Transverse colon (tissue), 4 donors: Measurements from ENCODE around the gene MIF4GD. TPM values are rescaled to one million over a fixed set of nuclear protein-coding genes. Genes with fewer than 3 reads are reported as not detected.
A peak's percentile ranks its signal among the peaks of the same experiment; 100 is the strongest.

Experiments used
- DNase-seq: peaks from one replicate; pipeline ENCODE4 v3.0.0-alpha.2; 2019
- H3K27ac ChIP-seq, 4 donors: fragments of 200-600 bp; sonication (generic); 2 replicates each; pipeline ENCODE4 v1.5.1; 2016 to 2018; ENCODE audit warnings: inconsistent platforms in 4 of 4
- H3K27me3 ChIP-seq: fragments of 200-600 bp; sonication (generic); 2 replicates; pipeline ENCODE4 v1.5.1; 2017; ENCODE audit warnings: inconsistent platforms
- H3K36me3 ChIP-seq, 4 donors: fragments of 200-600 bp; sonication (generic); 2 replicates each; pipeline ENCODE4 v1.5.1; 2017 to 2019; ENCODE audit warnings: inconsistent platforms in 4 of 4
- H3K4me1 ChIP-seq, 4 donors: fragments of 200-600 bp; sonication (generic); 2 replicates each; pipeline ENCODE4 v1.5.1; 2017 to 2020; ENCODE audit warnings: inconsistent platforms in 4 of 4
- H3K4me3 ChIP-seq, 4 donors: fragments of 200-600 bp; sonication (generic); 1 replicate in 1 of 4; 2 replicates in 3 of 4; pipeline versions ENCODE4 v1.5.1 to v1.6.1; 2017 to 2019; ENCODE audit warnings: inconsistent platforms in 4 of 4
- H3K9me3 ChIP-seq, 2 donors: fragments of 200-600 bp; sonication (generic); 2 replicates each; pipeline ENCODE4 v1.5.1; 2017 to 2019; ENCODE audit warnings: inconsistent platforms in 2 of 2
- EP300 ChIP-seq: sonication (generic); formaldehyde crosslinking; IDR thresholded peaks from one replicate; pipeline ENCODE4 v1.6.1; 2017; ENCODE audit warnings: antibody characterized with exemption, low read depth
- POLR2A ChIP-seq: fragments of 450-650 bp; IDR thresholded peaks from one replicate; pipeline ENCODE4 v1.6.1; 2016; ENCODE audit warnings: antibody characterized with exemption, mild to moderate bottlenecking, moderate library complexity
- POLR2AphosphoS5 ChIP-seq, 3 donors: sonication (generic); formaldehyde crosslinking; IDR thresholded peaks; one replicate each; pipeline ENCODE4 v1.6.1; 2016; ENCODE audit warnings: antibody characterized with exemption in 3 of 3
- WGBS, 2 donors: methylation state at CpG; one replicate each; pipeline ENCODE4 v1.1.5; 2018; ENCODE audit warnings: low coverage in 1 of 2; 5-methylcytosine and 5-hydroxymethylcytosine counted together
- in situ Hi-C, 4 donors: fragments of 200-750 bp; cut with MboI; loops; one replicate each; pipeline versions ENCODE4 v1.15.0 to v1.15.1; 2017; ENCODE audit warnings: low sequenced_read_pairs in 3 of 4, low pct_ligation_motif_present in 1 of 4, low pct_unique_long_range_greater_than_20kb in 1 of 4
- intact Hi-C: fragments of 100-400 bp; cut with DNase I; formaldehyde crosslinking; loops from one replicate; pipeline ENCODE4 v1.15.1; 2023; ENCODE audit warnings: low total_unique reads
- total RNA-seq, 4 donors: library from RNA; depleted of rRNA; stranded (reverse); fragments of >200 nt; gene quantifications; one replicate each; pipeline ENCODE4 v1.1.0, GENCODE V29; 2016
- TF ChIP-seq, protein P1 (sequence below), 5 experiments: fragments of 200-600 bp in 3 of 5; fragments of 450-650 bp in 2 of 5; sonication (generic) in 3 of 5; IDR thresholded peaks; 1 replicate in 2 of 5; 2 replicates in 3 of 5; pipeline ENCODE4 v1.5.1; 2016 to 2017; ENCODE audit warnings: antibody characterized with exemption in 5 of 5, inconsistent platforms in 3 of 5, mild to moderate bottlenecking in 2 of 5, moderate library complexity in 1 of 5

MIF4GD gene, protein sequence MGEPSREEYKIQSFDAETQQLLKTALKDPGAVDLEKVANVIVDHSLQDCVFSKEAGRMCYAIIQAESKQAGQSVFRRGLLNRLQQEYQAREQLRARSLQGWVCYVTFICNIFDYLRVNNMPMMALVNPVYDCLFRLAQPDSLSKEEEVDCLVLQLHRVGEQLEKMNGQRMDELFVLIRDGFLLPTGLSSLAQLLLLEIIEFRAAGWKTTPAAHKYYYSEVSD
- total RNA-seq: 10 to 100 TPM in 3 of 4 donors, 1 to 10 TPM in 1; 9.0 to 44.0 (median 28.6) TPM

DNA sequence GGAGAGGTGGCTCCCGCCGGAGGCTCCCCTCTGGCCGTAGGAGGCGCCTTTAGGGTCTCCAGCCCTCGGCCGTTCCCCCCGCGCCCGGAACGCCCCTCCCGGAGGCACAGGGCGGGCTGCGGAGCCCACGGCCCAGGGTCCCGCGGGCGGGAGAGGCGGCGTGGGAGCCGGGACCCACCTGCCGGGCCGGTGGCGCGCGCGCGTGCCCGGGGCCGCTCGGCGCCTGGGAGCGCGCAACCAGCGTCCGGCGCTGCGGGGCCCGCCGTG is at the start of gene MIF4GD:
TSS of gene MIF4GD (minus strand) at position 266 of the 267 bp plus-strand sequence. CDS start 1,036 bp downstream, outside the sequence.
- peaks cover 12 to 31% (median 21%) of the 10 kb centered on the region in 4 donors for H3K4me1 ChIP-seq
- DNase-seq: no peak
- H3K36me3 ChIP-seq: peaks cover 0 to 7% (median 2%) of the 10 kb centered on the region in 4 donors
- WGBS, 2 donors: 0% methylated on average over 23 of the region's 39 CpGs; no CpG with 5 or more reads in 1 of the 2 donors
- in situ Hi-C loops (no loop called here), intact Hi-C loops (loop anchor here (5.0 kb wide), 1 partner anchor 136 kb away; the partner anchor contains the start of gene GRB2)
- H3K4me3 ChIP-seq: peak within 1 kb of the TSS; percentile 84 to 99 (median 92)
- no peaks in the 10 kb centered on the region for H3K27me3 ChIP-seq
- H3K9me3 ChIP-seq: no peaks in the 10 kb centered on the region
- H3K27ac ChIP-seq: peak within 1 kb of the TSS; percentile 94 to 100 (median 96)
- TF ChIP-seq, protein P1, sequence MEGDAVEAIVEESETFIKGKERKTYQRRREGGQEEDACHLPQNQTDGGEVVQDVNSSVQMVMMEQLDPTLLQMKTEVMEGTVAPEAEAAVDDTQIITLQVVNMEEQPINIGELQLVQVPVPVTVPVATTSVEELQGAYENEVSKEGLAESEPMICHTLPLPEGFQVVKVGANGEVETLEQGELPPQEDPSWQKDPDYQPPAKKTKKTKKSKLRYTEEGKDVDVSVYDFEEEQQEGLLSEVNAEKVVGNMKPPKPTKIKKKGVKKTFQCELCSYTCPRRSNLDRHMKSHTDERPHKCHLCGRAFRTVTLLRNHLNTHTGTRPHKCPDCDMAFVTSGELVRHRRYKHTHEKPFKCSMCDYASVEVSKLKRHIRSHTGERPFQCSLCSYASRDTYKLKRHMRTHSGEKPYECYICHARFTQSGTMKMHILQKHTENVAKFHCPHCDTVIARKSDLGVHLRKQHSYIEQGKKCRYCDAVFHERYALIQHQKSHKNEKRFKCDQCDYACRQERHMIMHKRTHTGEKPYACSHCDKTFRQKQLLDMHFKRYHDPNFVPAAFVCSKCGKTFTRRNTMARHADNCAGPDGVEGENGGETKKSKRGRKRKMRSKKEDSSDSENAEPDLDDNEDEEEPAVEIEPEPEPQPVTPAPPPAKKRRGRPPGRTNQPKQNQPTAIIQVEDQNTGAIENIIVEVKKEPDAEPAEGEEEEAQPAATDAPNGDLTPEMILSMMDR (IDR thresholded peaks at IDR 0.05): no peak
- TF ChIP-seq POLR2A (no peak), POLR2AphosphoS5 (IDR thresholded peaks at IDR 0.05) (no peak), EP300 (no peak)

DNA sequence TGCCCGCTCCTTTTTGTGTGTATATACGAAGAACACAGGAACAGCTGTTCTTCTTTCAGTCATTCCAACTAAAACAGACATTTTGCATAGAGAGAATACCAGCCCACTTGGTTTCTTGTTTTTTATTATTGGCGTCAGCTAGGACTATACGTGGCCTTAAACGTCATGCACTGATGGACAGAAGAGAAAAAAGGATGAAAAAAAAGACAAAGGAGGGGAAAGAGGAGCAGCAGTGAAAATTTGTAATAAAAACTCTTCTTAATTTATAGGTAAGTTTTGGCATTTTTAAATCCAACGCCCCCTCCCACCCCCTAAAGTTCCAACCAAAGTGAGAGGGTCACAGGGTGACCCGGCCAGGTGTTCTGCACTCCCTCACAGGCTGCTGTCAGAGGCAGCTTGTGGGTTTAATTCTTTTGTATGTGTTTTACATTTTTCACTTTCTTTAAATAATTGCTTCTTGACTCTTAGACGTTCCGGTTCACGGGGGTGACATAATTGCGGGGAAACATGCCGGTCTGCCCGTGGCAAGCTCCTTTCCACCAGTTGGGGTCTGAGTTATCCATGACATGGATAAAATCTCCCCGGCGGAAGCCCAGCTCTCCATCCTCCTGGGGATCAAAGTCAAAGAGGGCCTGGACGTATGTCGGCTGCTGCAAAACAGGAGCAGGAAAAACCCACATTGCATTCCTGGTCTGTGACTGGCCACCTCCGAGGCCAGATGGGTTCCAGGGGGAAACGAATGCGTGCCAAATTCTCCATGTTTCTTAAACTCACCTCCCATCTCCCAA is 49.1 kb upstream of the MIF4GD start:
- no peak for TF ChIP-seq POLR2AphosphoS5 (IDR thresholded peaks at IDR 0.05)
- no peak for TF ChIP-seq EP300
- no peak for TF ChIP-seq POLR2A
- TF ChIP-seq, protein P1 (IDR thresholded peaks at IDR 0.05): no peak
- in situ Hi-C loops: loop anchor here (5.0 to 25.0 kb wide), 2 partner anchors 92 kb away; partner anchors contain the start of gene GRB2 (in 2 of the 4)
- H3K27me3 ChIP-seq: no peaks in the 10 kb centered on the region
- intact Hi-C loops: loop anchor here (5.0 kb wide), 1 partner anchor 82 kb away; no protein-coding TSS in a partner anchor
- no peaks in the 10 kb centered on the region for H3K9me3 ChIP-seq
- DNase-seq: peak; percentile 46
- H3K27ac ChIP-seq: peak overlapping the region; percentile 41 to 76 (median 46)
- H3K36me3 ChIP-seq: peaks cover 0 to 10% (median 5%) of the 10 kb centered on the region in 4 donors
- WGBS, 2 donors: 69 to 74% methylated on average over 16 to 20 of the region's 20 CpGs
- H3K4me3 ChIP-seq: no peak overlapping the region
- peaks cover 3 to 22% (median 4%) of the 10 kb centered on the region in 4 donors for H3K4me1 ChIP-seq

DNA sequence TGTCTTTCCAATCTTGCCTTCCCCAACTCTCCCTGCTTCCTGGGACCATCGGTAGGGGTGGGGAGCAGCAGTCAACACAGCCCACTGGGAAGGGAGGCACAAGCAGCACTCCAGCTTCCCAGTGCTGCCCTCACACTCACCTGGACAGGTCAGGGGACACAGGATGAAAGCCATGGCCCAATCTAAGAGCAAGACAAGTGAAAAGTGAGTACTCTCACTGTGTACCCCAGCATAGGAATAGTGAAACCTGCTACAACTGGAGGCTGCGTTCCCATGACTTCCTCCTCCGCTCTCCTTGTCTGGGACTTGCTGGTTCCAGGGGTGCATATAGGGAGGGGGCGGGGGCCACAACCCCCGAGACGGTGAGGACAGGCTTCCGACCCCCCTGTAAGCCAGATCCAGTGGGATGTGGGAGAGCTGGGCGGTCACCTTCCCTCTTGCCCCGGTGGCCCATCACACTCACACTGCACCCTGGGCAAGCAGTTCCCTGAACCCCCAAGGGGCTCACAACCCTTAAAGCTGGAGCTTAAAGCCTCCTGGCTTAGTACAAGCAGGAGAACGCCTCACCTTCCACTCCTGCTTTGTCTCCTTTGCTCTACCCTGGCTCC is 47.7 kb upstream of the MIF4GD start:
- 73 to 86% methylated on average over 1 to 10 of the region's 10 CpGs for WGBS, 2 donors
- in situ Hi-C loops: loop anchor here in 2 of 4 donors (25.0 kb wide), 1 partner anchor 94 kb away; the partner anchor contains the start of gene GRB2 (in 2 of the 2)
- TF ChIP-seq POLR2A: no peak
- TF ChIP-seq, protein P1 (IDR thresholded peaks at IDR 0.05): no peak
- TF ChIP-seq POLR2AphosphoS5 (IDR thresholded peaks at IDR 0.05): no peak
- TF ChIP-seq EP300: no peak

More for the DNA sequence above, 47.7 kb upstream of the MIF4GD start:
- Histone ChIP-seq H3K9me3 (no peaks in the 10 kb centered on the region), H3K36me3 (peaks cover 0 to 10% (median 4%) of the 10 kb centered on the region in 4 donors), H3K4me1 (peaks cover 0 to 19% (median 4%) of the 10 kb centered on the region in 4 donors), H3K4me3 (no peak overlapping the region), H3K27me3 (no peaks in the 10 kb centered on the region), H3K27ac (peak overlapping the region; percentile 21 to 76 (median 44))
- intact Hi-C loops: no loop called here
- no peak for DNase-seq
